Esophagus muscularis mucosa (tissue), 4 donors: ENCODE data around the gene EYA2.

Experiments used
- CTCF ChIP-seq, 3 experiments: fragments of 200-600 bp in 2 of 3; fragments of 450-650 bp in 1 of 3; sonication (generic) in 2 of 3; IDR thresholded peaks; one replicate each; pipeline ENCODE4 v1.5.1; 2017 to 2019; ENCODE audit warnings: antibody characterized with exemption in 3 of 3, mild to moderate bottlenecking in 2 of 3, moderate library complexity in 1 of 3
- EP300 ChIP-seq: sonication (generic); formaldehyde crosslinking; IDR thresholded peaks from one replicate; pipeline ENCODE4 v1.6.1; 2017; ENCODE audit warnings: antibody characterized with exemption
- POLR2A ChIP-seq: fragments of 450-650 bp; IDR thresholded peaks from one replicate; pipeline ENCODE4 v1.6.1; 2017; ENCODE audit warnings: antibody characterized with exemption, moderate library complexity, mild to moderate bottlenecking, low read depth

- TF ChIP-seq CTCF (IDR thresholded peaks at IDR 0.05), result no peak
- TF ChIP-seq POLR2A, result no peak
- no peak for TF ChIP-seq EP300
These were observed 8.6 kb downstream of the EYA2 start for GRCh38 chr20:46903256-46903655.
